Vagina (tissue), 2 donors: Measurements from ENCODE around the gene SUSD1.
A peak's percentile ranks its signal among the peaks of the same experiment; 100 is the strongest.

Experiments used
- POLR2A ChIP-seq, 2 donors: fragments of 450-650 bp; IDR thresholded peaks; one replicate each; pipeline ENCODE4 v1.6.1; 2017; ENCODE audit warnings: antibody characterized with exemption in 2 of 2, mild to moderate bottlenecking in 2 of 2, moderate library complexity in 2 of 2
- POLR2AphosphoS5 ChIP-seq, 2 donors: sonication (generic); formaldehyde crosslinking; IDR thresholded peaks; one replicate each; pipeline ENCODE4 v1.9.0; 2017; ENCODE audit warnings: antibody characterized with exemption in 2 of 2, mild to moderate bottlenecking in 2 of 2, low read depth in 1 of 2; ENCODE audit not compliant: insufficient read depth in 1 of 2
- TF ChIP-seq, protein P1 (sequence below), 3 experiments: fragments of 450-650 bp in 2 of 3; fragments of 200-600 bp in 1 of 3; sonication (generic) in 1 of 3; IDR thresholded peaks; one replicate each; pipeline ENCODE4 v1.5.1; 2017 to 2019; ENCODE audit warnings: antibody characterized with exemption in 3 of 3, mild to moderate bottlenecking in 2 of 3, moderate library complexity in 2 of 3

DNA sequence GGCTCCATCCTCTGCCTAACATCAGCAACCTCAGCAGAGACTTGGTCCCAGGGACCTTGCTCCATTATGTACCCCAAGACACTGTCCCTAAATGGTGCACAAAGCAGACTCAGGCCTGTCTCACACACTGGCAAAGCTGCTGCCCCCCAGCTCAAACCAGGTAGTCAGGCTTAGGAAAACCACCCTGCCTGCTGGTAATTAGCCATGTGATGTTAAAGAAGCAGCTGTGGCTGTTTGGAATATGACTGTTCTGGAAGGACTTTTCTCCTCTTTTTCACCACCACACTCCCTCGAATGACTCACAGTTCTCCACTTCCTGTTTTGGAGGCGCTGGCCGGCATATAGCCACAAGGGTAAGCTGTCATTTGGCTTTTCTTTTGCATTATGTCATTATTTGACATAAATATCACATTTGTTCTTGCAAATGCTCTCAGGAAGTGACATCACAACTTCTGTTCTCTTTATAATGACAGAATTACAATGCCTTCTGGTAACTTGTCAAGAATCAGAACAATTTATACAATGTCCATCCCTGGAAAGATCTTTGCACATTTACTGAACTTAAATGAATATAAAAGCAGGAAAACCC lies 113.9 kb downstream of the SUSD1 start:
- TF ChIP-seq, protein P1, sequence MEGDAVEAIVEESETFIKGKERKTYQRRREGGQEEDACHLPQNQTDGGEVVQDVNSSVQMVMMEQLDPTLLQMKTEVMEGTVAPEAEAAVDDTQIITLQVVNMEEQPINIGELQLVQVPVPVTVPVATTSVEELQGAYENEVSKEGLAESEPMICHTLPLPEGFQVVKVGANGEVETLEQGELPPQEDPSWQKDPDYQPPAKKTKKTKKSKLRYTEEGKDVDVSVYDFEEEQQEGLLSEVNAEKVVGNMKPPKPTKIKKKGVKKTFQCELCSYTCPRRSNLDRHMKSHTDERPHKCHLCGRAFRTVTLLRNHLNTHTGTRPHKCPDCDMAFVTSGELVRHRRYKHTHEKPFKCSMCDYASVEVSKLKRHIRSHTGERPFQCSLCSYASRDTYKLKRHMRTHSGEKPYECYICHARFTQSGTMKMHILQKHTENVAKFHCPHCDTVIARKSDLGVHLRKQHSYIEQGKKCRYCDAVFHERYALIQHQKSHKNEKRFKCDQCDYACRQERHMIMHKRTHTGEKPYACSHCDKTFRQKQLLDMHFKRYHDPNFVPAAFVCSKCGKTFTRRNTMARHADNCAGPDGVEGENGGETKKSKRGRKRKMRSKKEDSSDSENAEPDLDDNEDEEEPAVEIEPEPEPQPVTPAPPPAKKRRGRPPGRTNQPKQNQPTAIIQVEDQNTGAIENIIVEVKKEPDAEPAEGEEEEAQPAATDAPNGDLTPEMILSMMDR (IDR thresholded peaks at IDR 0.05), result no peak
- peak in 1 of 2 donors; percentile 92 for TF ChIP-seq POLR2AphosphoS5 (IDR thresholded peaks at IDR 0.05; ENCODE audit: insufficient read depth in 1 of 2, low read depth in 1 of 2)
- no peak for TF ChIP-seq POLR2A (IDR thresholded peaks at IDR 0.05)
